Kidney tubule cell (primary cell): ENCODE data around the gene FETUB.
A peak's percentile ranks its signal among the peaks of the same experiment; 100 is the strongest.

Source experiments
- DNase-seq: peaks from one replicate; pipeline ENCODE4 v3.0.0-alpha.2; 2018; ENCODE audit warnings: low spot score

The FETUB gene, protein sequence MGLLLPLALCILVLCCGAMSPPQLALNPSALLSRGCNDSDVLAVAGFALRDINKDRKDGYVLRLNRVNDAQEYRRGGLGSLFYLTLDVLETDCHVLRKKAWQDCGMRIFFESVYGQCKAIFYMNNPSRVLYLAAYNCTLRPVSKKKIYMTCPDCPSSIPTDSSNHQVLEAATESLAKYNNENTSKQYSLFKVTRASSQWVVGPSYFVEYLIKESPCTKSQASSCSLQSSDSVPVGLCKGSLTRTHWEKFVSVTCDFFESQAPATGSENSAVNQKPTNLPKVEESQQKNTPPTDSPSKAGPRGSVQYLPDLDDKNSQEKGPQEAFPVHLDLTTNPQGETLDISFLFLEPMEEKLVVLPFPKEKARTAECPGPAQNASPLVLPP

GRCh38 chr3:186639778-186640472 is at the start of gene FETUB:
FETUB (plus strand) TSS chr3:186640399; CDS start chr3:186640461, 62 bp downstream.
- DNase-seq = no peak

GRCh38 chr3:186590580-186591295 is 49.5 kb upstream of the FETUB start:
- DNase-seq = no peak

GRCh38 chr3:186592682-186593081 is 47.5 kb upstream of the FETUB start:
- no peak for DNase-seq

- DNase-seq = no peak
Observed at GRCh38 chr3:186593862-186594261, 46.3 kb upstream of the FETUB start.

DNA sequence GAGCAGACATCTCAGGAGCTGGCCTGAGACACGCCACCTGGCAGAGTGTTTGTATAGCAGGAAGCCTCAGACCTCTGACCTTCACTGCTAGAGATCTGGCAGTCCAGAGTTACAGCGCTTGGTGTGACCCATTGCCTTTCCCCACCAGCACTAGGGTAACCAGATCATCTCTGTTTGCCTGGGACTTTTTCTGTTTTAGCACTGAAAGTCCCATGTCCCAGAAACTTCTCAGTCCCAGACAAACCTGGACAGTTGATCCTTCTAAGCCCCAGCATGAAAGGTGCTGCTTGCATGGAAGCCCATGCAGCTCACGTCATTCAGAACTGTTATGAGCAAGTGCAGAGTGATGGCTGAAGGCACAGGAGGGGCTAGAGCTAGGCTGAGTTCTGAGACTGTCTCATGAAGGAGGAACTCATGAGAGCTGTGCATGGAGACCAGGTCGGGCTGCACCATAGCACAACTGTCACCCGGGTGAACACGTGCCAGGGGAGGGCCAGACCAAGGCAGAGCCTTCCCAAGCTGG is 45.5 kb upstream of the FETUB start:
- DNase-seq = no peak

GRCh38 chr3:186596568-186597287 is 43.5 kb upstream of the FETUB start:
- peak; percentile 87 for DNase-seq

GRCh38 chr3:186598108-186598784 is 42.0 kb upstream of the FETUB start:
- DNase-seq = peak; percentile 97

- no peak for DNase-seq
Observed at GRCh38 chr3:186598794-186599141, 41.4 kb upstream of the FETUB start.

DNA sequence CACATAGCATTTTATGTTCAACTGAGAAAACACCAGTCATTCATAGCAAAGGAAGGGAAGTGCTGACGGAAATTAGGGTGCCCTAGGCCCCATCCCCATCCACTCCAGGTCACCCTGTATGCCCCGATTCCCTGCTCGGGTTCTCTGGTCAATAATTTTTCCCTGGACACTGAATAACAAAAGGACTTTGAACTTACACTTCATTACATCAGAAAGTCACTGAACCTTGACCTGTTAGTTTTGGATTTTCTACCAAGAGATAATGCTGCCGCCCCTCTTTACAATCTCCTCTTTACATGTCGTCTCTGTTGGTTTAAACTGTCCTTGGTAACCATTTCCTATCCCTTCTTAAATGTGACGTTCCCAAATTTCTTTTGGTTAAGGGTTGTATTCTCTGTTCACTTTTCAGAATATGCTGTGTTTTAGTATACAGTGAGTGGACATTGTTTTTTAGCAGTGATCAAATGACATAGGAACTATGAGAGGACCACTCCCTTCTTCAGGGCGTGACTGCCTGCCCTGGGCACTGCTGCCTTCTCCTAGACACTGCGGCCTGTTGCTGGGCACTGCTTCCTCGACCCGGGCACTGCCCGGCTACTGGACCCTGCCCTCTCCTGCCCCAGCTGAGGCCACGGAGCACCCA is 40.9 kb upstream of the FETUB start:
- peak; percentile 25 for DNase-seq

- no peak for DNase-seq
Observed at GRCh38 chr3:186599785-186600166, 40.4 kb upstream of the FETUB start.

GRCh38 chr3:186600896-186601295 is 39.3 kb upstream of the FETUB start:
- no peak for DNase-seq

DNA sequence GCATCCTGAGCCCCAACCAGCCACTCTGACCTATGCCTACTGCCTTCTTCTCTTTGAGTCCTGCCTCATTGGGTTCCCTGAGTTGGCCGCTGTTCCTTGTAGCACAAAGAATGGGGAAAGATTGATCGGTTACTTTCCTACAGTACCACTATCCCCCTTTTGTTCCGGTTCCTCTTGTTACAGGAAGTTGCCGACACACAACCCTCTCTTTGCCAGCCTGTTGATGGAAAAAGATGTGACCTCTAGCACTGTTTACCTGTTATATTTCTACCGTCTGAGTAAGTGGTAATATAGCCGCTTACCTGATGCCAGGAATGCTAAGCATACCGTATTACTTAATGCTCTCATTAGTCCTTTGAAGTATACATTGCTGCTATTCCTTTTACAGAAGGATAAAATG is 37.0 kb upstream of the FETUB start:
- DNase-seq = no peak

DNA sequence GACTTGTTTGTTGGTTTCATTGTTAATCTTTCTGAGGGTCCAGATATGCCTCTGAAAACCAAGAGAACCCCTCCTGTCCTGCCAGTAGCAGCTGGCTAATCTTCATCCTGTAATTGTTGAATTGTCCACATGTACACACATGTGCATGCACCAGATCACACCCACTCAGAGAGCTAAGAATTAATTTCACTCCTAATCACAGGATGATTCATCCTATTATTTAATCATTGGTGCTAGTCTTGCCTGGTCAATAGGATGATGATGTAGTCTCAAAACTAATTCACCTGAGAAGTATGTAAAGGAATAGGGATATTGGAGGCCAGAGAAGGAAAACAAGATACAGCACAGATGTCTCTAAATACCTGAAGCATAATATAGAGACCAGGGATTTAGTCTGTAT is 35.1 kb upstream of the FETUB start:
- no peak for DNase-seq

DNA sequence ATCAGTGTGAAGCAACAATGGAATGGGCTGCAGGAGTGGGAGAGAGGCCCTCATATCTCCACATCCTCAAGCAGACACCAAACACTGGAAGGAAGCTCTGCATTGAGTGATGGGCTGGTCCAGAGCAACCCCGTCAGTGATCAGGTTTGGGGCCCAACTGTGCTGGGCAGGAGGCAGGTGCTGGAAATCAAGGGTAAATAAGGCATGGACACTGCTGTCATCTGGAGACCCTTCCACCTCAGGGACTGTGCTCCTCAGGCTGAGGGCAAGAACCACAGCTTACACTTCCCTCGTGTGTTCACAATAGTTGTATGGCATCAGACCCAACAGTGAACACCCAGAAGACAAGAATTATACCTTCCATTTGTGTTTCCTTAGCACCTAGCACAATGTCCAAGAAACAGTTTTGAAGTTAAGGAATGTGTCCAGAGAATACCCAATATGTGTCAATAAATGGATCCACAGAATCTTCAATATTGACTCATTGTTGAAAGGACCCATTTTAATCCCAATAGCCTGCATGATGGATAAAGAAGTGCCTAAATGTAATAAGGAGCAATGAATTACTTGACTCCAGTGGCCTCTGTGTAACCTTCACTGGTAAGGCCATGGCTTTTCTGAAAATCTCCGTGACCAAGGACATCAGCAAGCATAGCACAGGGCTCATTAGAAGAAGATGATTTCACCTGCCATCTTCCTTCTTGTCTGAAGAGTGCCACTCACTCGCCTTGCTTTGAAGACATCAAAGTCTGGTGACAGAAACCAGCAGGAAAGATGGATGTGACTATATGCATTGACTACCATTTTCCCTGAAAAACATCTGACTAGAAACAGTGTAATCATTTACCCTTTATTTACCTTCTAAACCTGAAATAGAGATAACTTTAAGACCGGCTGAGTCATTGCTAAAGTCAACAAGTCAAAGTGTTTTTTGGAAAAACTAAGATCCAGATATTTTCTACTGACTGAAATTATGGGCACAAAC is 34.3 kb upstream of the FETUB start:
- no peak for DNase-seq

- no peak for DNase-seq
Observed at GRCh38 chr3:186608624-186609215, 31.5 kb upstream of the FETUB start.

- DNase-seq = peak; percentile 58
Observed at GRCh38 chr3:186609247-186609868, 30.8 kb upstream of the FETUB start.

DNA sequence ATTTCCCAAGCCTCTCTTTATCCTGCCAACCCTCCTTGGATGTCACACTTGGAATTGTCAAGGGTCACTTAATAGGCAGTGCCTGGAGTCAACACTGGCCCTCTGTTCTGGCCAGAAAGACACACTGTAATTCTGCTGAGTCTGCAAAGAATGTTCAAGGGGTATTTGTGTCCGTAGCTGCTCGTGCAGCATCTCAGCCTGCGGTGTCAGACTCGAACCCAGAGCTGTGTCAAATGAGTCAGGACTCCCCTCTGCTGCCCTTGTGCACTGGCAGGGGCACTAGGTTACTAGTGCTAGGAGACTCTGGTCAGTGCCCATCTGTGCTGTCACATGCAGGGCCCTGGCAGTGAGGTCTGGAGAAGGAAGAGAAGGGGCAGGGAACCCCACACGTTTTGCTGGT is 28.1 kb upstream of the FETUB start:
- no peak for DNase-seq

DNA sequence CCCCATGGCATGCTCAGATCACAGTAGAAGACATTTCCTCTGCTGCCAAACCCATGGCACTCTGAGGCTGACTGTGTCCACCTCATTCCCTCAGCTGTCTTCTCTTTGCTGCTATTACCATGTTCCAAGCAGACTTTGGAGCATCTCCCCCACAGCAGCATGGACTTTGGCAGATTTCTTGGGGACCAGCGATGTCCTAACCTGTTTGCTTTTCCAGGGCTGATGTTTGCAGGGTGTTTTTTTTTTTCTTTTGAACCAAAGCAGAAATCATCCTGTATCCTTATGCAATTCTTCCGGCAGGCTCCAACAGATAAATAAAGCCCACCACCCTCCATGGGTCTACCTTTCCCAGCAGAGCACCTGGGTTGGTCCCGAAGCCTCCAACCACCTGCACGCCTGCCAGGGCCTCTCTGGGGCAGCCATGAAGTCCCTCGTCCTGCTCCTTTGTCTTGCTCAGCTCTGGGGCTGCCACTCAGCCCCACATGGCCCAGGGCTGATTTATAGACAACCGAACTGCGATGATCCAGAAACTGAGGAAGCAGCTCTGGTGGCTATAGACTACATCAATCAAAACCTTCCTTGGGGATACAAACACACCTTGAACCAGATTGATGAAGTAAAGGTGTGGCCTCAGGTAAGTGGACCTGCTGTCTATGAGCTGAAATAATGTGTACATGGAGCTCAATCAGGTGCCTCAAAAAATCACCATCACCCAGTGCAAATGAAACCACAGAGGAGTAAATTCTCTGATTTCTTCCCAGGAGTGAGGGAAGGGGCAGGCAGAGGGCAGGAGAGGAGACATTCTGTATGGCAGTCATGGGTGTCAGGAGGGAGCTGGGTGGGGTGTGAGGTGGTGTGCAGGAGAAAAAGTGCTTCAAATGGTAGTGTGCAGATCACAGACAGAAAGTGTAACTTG is 27.2 kb upstream of the FETUB start, which contains the start of gene AHSG:
TSS of gene AHSG (plus strand) at position 340 of the 916 bp plus-strand sequence. CDS start at position 422, 82 bp downstream.
- no peak for DNase-seq
